Head of caudate nucleus (tissue), 42 donors: Measurements from ENCODE around the gene ZC3H12A.

Experiments used
- DNase-seq, 42 donors: peaks; one replicate each; pipeline versions ENCODE4 v3.0.0 to v3.0.0-alpha.2; 2020 to 2021; ENCODE audit warnings: mixed read lengths in 7 of 42
- intact Hi-C: fragments of 100-400 bp; cut with DNase I; formaldehyde crosslinking; loops from one replicate; pipeline ENCODE4 v1.15.0; 2022

ZC3H12A gene

DNA sequence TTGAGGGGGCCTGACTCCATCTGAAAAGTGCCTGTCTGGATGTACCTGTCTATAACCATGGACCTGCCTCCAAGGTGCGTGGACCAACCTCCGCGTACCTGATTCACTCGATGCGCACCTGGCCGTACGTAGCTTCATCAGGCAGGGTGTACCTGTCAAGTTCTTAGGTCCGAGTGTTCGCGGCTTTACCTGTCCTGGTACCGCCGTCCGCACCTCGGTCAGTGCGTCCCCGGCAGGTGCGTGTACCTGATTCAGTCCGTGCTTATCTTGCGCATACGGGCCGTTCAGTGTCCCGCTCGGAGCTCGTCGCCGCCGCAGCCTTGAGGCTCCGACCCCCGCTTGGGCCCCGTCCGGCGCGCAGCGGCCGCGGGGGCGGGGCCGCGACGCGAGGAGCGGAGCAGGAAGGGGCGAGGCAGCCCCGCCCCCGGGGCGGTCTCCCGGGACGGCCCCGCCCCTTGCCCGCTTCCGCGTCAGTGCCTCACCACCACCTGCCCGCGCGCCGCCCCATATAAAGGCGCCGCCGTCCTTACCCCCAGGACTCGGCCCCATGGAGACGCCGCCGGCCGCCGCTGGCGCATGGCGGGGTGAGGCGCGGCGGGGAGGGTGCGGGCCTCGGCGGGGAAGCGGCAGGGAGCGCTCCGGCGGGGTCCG lies at the start of gene ZC3H12A:
TSS of gene ZC3H12A (plus strand) at position 535 of the 651 bp plus-strand sequence. CDS start 917 bp downstream, outside the sequence.
- intact Hi-C loops, result no loop called here
- DNase-seq, result peak; percentile 62 to 95 (median 89)

- peak in 1 of 42 donors; percentile 32 for DNase-seq
- intact Hi-C loops, result no loop called here
Measured at GRCh38 chr1:37425221-37425620, 49.2 kb upstream of the ZC3H12A start.

DNA sequence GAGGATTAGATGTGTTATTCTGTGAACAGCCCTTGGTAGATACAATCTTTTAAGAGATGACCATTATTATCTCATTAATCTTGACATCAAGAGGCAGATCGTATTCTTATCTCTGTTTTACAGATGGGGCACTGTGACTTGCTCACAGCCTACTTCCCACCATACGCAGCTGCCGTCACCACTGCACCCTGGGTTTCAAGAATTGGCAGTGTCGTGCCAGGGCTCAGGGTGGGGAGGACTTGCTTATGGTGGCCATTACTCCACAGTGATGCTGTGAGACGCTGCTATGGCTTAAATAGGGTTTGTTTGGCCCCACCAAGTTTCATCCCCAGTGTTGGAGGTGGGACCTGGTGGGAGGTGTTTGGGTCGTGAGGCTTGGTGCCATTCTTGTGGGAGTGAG lies 45.4 kb upstream of the ZC3H12A start:
- intact Hi-C loops, result no loop called here
- no peak for DNase-seq

DNA sequence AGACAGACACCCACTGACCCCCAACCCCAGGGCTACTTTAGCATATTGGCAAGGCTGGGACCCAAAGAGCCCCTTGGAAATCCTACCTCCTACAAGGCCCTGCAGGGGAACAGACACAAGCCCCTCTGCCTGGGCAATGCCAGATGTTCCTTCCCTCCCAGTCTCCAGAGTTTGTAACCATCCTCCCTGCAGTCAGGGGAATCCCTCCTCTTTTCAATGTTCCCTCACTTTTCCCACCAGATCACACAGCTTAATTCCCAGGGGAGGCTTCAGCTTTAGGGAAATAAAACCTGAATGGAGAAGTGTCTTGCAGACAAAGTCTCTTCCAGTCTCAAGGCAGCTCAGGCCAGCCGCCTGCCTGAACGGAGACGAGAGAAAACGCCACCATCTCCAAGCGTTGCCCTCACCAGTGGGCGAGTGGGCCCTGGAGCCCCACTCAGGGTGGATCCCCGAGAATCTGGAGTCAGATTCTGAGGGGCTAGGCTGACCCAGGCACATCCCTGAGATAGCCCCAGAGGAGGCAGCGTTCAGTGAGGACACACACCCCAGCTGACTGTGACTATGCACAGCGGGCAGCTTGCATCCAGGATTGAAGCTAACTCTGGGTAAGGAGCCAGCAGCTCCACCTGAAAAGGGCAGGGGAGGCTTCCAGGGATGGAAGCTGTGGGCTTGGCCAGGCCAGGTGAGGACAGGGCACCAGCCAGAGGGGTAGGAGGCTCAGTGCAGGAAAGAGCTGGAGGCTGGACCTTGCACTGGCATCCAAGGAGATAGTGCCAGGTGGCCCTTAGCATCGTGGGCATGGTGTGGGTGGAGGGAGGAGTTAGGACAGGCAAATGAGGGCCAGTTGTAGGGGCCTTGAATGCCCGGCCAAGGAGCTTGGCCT lies 44.0 kb upstream of the ZC3H12A start:
- no peak for DNase-seq
- intact Hi-C loops, result loop anchor here (10.0 kb wide), 1 partner anchor 726 kb away; no protein-coding TSS in a partner anchor

DNA sequence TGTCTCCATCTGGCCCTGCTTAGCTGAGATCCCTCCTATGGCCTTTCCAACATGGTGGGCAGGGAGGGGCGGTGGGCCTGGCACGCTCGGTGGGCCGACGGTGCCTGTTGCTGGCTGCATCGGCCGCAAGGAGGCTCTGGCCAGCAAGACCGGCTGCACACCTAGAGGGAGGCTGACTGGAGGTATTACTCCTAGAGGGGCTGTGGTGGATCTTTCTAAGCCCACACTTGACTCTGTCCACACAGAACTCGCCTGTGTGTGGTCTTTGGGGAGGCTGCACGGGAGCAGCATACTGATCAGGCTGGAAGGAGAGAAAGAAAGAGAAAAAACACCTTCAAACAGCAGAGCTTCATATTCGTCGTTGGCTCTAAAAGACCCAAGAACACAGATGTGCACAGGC lies 41.7 kb upstream of the ZC3H12A start:
- intact Hi-C loops, result loop anchor here (10.0 kb wide), 1 partner anchor 728 kb away; no protein-coding TSS in a partner anchor

DNA sequence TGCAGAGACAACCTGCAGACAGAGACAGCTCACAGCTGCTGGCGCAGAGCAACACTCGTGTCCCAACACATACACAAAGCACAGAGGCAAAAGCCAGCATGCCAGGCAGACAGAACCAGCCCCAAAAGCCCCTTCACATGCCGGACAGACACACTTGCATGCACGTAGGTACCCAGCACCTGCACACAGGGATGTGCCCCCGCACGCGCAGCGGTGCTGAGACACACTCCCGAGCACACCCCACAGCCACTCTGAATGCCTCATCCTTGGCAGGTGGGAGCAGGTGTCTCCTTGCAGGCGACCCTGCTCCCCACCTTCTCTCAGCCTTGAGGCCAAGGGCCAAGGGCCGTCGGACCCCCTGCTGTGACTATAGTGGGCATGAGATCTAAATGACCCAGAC lies 41.2 kb upstream of the ZC3H12A start:
- intact Hi-C loops, result loop anchor here (10.0 kb wide), 1 partner anchor 728 kb away; no protein-coding TSS in a partner anchor
- DNase-seq, result no peak

More for the DNA sequence above, 41.7 kb upstream of the ZC3H12A start:
- DNase-seq, result no peak

GRCh38 chr1:37434292-37435225 lies 39.8 kb upstream of the ZC3H12A start:
- intact Hi-C loops, result loop anchor here (10.0 kb wide), 1 partner anchor 730 kb away; no protein-coding TSS in a partner anchor
- DNase-seq, result peak; percentile 69 to 93 (median 86)

DNA sequence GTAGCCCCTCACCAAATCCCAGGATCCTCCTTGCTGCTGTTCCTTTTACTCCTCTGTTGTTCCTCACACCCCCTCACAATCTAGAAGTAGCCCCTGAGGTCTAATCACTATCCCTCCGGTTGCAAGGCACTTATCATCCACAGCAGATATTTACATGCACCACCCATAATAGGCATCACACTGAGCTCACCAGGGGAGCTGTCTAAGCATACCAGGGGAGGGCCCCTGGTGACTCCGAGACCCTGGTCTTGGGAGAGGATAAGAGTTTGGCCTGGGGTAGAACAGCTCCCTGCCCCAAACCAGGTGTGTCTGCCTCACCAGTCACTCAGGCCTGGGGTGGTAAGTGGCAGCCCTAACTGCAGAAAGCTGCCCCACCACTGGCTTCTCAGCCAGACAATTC lies 37.3 kb upstream of the ZC3H12A start:
- DNase-seq, result no peak
- intact Hi-C loops, result loop anchor here (10.0 kb wide), 1 partner anchor 732 kb away; no protein-coding TSS in a partner anchor

DNA sequence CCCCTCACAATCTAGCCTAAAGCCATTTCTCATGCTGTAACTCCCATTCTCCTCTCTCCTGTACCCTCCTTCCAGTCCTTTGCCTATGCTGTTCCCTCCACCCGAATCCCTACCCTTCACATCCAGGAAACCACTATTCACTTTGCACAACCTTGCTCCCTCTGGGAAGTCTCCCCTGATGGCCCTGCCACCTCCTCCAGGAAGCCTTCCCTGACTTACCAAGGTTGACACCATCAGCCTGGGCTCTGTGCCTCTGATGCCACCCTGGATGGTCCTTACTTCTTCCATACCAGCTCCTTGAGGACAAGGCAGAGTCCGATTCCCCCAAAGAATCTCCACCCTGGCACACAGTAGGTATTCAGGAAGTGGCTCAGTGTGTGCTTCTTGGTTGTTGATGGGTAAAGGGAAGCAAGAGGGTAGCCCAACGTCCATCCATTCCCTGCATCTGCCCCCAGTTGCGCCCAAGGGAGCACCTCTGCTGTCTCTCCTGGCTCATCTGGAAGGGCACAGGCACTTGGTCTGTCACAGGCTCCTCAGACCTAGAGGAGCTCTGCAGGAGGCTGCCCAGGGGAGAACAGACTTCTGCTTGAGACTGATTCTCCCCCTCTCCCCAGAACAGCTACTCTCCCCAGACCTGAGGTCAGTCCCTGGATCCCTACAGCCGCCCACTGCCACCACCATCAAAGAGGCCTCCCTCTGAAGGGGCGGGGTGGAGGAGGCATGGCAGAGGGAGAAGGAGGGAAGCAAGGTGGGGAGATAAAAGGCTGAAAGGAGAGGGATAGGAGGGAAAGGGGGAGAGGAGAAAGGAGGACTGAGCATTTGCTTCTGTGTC lies 36.1 kb upstream of the ZC3H12A start:
- DNase-seq, result no peak
- intact Hi-C loops, result loop anchor here (10.0 kb wide), 1 partner anchor 733 kb away; no protein-coding TSS in a partner anchor

DNA sequence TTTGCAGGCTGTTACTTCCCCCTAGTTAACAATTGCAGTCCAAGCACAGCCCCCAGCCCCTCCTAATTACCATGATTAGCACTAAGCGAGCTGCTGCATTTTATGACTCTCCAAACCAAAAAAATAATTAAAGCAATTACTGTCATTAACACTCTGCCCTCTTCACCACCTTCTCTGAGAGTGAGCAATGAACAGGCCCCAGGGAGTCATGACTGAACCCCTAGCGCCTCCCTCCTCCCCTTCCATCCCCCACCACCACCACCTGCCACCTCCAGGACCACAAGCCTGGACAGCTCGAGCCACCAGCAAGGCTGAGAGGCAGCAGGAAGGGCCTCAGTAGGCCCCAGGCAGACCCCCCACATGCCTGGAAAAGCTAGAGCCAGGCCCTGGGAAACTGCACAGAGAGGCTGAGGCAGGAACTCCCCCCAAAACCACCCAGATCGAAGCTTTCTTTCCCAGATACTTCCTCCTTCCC lies 35.5 kb upstream of the ZC3H12A start:
- intact Hi-C loops, result loop anchor here (10.0 kb wide), 1 partner anchor 734 kb away; no protein-coding TSS in a partner anchor
- DNase-seq, result no peak

DNA sequence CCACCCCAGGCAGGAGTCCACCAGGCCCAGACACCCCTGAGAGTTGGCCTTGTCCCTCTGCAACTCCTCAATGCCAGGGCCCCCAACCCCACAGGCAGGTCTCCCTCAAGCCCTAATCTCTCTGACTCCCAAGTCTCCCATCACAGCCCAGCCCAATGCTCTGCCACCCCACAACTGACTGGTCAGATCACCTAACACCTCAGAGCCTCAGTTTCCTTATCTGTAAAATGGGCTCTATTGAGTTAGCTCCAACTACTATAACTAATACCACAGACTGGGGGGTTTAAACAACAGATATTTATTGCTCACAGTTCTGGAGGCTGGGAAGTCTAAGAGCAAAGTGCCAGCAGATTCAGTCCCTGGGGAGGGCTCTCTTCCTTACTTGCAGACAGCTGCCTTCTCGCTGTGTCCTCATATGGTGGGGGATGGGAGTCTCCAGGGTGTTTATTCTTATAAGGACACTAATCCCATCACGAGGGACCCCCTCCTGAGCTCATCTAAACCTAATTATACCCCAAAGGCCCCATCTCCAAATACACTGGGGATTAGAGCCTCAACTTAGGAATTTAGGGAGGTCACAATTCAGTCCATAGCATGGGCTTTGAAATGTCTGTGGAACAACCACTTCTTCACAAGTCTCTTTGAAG lies 34.9 kb upstream of the ZC3H12A start:
- intact Hi-C loops, result loop anchor here (10.0 kb wide), 1 partner anchor 735 kb away; no protein-coding TSS in a partner anchor
- no peak for DNase-seq

GRCh38 chr1:37441490-37441889 lies 32.9 kb upstream of the ZC3H12A start:
- intact Hi-C loops, result no loop called here

DNA sequence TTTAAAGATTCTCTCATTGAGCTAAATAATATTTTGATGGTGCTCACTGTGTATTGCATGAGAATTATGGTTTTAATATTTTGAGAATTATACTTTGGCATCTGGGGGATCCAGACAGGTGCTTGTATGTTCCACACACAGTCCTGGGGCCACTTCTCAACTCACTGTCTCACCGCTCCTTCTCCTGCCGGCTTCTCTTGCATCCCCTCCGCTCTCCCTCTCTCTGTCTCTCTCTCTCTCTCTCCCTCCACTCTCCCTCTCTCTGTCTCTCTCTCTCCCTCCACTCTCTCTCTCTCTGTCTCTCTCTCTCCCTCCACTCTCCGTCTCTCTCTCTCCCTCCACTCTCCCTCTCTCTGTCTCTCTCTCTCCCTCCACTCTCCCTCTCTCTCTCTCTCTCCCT lies 32.2 kb upstream of the ZC3H12A start:
- no peak for DNase-seq
- intact Hi-C loops, result no loop called here

More at GRCh38 chr1:37441490-37441889, 32.9 kb upstream of the ZC3H12A start:
- no peak for DNase-seq

- intact Hi-C loops, result no loop called here
- DNase-seq, result no peak
Measured at GRCh38 chr1:37442644-37443043, 31.7 kb upstream of the ZC3H12A start.

GRCh38 chr1:37446874-37447273 lies 27.5 kb upstream of the ZC3H12A start:
- intact Hi-C loops, result no loop called here

GRCh38 chr1:37448185-37448584 lies 26.2 kb upstream of the ZC3H12A start:
- no peak for DNase-seq
- intact Hi-C loops, result no loop called here

More at GRCh38 chr1:37446874-37447273, 27.5 kb upstream of the ZC3H12A start:
- no peak for DNase-seq
